Activated CD8-positive, alpha-beta memory T cell treated with anti-CD3 and anti-CD28 coated beads for 36 hours (primary cell): Measurements from ENCODE around the gene TPRX1. TPM values are rescaled to one million over a fixed set of nuclear protein-coding genes. Genes with fewer than 3 reads are reported as not detected.
"Not testable (repeated sequence)": the region's sequence is repeated elsewhere in the genome, so short reads cannot be mapped to it uniquely, and the experiment has no call there.

Experiments
- CTCF ChIA-PET: fragments of 350-600 bp; sonication (Branson Sonifier 250); formaldehyde crosslinking; loops from one replicate; lab custom pipeline; 2021; ENCODE audit warnings: antibody characterized with exemption; lab: Charles Lee
- POLR2A ChIA-PET: fragments of 350-600 bp; sonication (Branson Sonifier 250); formaldehyde crosslinking; loops from one replicate; lab custom pipeline; 2021; ENCODE audit warnings: antibody characterized with exemption; lab: Charles Lee
- total RNA-seq, 2 experiments: library from RNA; stranded (reverse); gene quantifications; one replicate each; pipeline ENCODE4 v1.2.3, GENCODE V29; 2021

Gene TPRX1, protein sequence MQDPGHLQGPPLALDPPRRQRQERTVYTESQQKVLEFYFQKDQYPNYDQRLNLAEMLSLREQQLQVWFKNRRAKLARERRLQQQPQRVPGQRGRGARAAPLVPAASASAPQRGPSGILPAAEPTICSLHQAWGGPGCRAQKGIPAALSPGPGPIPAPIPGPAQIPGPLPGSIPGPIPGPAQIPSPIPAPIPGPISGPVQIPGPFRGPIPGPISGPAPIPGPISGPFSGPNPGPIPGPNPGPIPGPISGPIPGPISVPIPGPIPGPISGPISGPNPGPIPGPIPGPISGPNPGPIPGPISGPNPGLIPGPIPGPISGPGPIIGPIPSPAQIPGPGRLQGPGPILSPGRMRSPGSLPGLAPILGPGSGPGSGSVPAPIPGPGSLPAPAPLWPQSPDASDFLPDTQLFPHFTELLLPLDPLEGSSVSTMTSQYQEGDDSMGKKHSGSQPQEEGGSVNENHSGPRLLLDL
- total RNA-seq = not detected

DNA sequence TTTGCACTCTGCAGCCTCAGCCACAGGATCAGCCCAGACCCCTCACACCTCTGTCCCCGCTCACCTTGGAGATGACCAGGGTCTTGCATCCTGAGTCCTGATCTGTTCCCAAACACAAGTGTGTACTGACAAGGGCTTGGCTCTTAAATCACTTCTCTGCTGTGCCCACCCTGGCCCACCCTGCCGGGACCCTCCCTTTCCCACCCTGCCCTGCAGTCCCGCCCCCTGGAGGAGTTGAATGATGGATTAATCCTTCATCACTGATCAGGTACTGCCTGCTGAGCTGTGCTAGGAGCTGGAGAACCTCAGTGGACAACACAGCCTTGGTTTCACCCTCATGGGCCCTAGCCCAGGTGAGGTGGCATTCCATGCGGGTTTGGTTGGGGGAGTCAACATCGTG is at the start of gene TPRX1:
TSS of gene TPRX1 (minus strand) at position 101 of the 400 bp plus-strand sequence. CDS start at position 89, 12 bp downstream.
- POLR2A ChIA-PET, CTCF ChIA-PET: not testable (repeated sequence)

DNA sequence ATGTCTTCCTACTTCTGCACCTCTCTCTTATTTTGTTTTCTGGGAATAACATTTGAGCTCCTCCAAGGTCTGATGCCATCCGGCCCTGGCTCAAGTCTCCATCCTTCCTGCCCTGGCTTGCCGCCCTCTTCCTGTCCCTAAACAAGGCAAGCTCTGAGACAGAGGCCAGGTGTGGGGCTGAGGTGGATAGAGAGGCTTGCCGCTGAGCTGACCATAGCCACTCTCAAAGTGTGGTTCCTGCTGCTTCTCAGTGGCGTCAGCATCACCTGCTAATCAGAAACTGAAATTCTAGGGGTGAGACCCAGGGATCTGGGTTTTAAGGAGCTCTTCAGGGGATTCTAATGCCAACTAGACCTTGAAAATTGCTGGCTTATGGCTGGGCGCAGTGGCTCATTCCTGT is 48.7 kb upstream of the TPRX1 start:
- ChIA-PET CTCF (interaction anchor here (0.6 to 1.3 kb wide), 2 partner anchors 63 to 545 kb away, joined by 3 read pairs; no protein-coding TSS in a partner anchor), POLR2A (no interaction called here)

DNA sequence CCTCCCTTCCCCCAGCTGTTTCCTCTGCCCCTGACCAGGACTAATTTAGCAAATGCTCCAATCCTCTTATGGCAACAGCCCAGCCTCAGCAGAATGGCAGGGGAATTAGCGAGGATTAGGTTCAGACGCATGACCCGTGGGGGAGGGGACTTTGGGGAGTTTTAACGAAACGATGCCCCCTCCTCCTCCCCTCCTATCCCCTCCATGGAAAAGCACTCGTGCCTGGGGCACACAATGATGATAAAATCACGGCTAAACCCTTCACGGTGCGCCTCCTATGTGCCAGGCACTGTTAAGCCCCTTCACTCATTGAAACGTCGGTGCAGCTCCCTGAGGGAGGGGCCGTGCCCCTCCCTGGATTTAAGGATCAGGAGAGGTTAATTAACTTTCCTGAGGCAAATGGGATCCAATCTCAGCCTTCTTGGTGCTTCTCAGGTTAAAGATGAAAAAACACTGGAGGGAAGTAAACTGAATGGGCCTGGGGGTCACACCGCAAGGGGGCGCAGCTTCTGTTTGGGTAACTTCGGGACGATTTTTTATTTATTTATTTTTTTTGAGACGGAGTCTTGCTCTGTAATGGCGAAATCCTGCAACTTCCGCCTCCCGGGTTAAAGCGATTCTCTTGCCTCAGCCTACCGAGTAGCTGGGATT is 44.6 kb upstream of the TPRX1 start:
- ChIA-PET POLR2A (interaction anchor here (0.6 kb wide), 1 partner anchor 118 kb away, joined by 4 read pairs; no protein-coding TSS in a partner anchor), CTCF (interaction anchor here (1.4 to 2.1 kb wide), 2 partner anchors 14 to 18 kb away, joined by 4 to 7 read pairs; no protein-coding TSS in a partner anchor)

DNA sequence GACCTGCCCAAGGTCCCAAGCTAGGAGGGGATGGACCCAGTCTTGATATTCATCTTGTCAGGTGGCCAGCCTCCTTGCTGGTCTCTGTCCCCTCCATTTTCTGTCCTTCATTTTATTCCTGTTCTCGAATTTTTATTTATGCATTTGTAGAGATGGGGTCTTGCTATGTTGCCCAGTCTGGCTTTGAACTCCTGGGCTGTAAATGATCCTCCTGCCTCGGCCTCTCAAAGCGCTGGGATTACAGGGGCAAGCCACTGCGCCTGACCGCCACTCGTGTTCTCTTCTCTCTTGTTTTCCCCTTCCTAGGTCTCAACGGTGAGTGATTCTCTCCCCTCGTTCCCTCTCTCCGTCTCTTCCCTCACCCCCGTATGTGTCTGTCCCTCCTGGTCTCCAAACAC is 44.1 kb upstream of the TPRX1 start:
- POLR2A ChIA-PET = no interaction called here
- CTCF ChIA-PET = interaction anchor here (0.6 to 2.1 kb wide), 2 partner anchors 15 to 1327 kb away, joined by 3 to 7 read pairs; no protein-coding TSS in a partner anchor

DNA sequence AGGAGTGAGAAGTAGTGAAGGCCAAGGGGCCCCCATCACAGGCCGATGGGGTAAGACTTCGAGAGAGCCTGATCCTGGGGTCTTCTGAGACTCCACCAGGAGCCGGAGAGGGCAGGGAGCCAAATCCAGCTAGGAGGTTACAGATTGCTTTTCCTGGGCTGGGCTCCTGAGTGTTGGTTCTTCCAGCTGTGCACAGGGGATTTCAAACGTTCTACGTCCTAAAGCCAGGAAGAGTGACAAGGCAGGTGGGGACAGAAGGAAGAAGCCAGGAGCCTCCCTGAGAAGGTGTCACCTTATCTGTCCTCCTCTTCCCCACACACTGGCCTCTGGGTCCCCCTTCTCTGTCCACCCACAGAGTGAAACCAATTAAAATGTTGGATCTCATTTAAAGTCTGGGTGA is 38.6 kb upstream of the TPRX1 start:
- POLR2A ChIA-PET = no interaction called here
- CTCF ChIA-PET = no interaction called here

DNA sequence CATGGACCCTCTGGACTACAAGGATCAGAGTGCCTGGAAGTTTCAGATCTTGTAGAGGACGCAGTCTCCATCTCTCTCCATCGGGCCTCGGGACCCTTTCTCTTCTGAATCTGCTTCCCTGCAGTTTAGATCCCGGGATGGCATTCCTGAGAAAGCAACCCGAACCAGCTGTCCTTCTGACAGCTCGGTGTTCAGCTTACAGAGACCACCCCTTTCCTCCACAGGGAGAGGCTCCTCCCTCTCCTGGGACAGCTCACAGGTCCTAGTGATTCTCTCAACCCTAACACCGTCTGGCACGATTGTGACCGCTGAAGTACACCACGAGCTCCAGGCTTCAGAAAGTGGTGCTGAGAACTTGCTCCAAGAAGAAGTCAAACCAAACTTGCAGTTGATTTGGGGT is 35.6 kb upstream of the TPRX1 start:
- POLR2A ChIA-PET = no interaction called here

DNA sequence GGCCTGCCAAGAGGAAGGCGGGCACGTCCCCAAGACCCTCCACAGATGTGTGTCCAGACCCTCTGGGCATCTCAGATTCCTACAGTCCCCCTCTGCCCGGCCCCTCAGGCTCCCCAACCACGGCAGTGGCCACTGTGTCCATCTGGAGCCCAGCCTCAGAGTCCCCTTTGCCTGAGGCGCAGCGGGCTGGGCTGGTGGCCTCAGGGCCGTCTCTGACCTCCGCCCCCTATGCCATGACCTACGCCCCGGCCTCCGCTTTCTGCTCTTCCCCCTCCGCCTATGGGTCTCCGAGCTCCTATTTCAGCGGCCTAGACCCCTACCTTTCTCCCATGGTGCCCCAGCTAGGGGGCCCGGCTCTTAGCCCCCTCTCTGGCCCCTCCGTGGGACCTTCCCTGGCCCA is 35.1 kb upstream of the TPRX1 start:
- ChIA-PET POLR2A (no interaction called here), CTCF (no interaction called here)

More for the DNA sequence above, 35.6 kb upstream of the TPRX1 start:
- CTCF ChIA-PET = no interaction called here

DNA sequence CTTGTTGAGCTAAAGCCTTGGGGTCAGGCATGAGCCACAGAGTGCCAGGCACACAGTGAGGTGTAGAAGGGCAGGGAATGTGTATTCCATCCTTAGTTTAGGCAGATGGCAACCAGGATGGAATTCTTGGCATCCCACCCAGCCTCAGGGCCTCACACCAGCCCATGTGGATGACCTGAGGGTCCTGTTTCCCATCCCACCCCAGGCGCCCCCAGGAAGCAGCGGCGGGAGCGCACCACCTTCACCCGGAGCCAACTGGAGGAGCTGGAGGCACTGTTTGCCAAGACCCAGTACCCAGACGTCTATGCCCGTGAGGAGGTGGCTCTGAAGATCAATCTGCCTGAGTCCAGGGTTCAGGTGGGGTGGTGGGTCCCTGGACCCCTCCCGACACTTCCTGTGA is 31.7 kb upstream of the TPRX1 start:
- POLR2A ChIA-PET = no interaction called here

DNA sequence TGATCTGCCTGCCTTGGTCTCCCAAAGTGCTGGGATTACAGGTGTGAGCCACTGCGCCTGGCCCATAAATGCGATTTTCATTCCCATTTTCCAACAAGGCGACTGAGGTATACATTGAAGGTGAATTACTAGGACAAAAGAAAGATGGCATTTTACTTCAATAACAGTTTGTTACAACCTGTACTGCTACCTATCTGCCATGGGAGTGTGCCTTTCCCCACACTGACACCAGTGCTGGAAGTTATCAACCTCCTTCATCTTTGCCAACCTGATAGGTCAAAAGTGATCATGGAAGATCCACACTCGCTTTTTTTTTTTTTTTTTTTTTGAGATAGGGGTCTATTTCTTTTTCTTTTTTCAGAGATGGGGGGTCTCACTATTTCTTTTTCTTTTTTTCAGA is 28.4 kb upstream of the TPRX1 start:
- ChIA-PET CTCF (no interaction called here), POLR2A (no interaction called here)

More for the DNA sequence above, 31.7 kb upstream of the TPRX1 start:
- CTCF ChIA-PET = no interaction called here

DNA sequence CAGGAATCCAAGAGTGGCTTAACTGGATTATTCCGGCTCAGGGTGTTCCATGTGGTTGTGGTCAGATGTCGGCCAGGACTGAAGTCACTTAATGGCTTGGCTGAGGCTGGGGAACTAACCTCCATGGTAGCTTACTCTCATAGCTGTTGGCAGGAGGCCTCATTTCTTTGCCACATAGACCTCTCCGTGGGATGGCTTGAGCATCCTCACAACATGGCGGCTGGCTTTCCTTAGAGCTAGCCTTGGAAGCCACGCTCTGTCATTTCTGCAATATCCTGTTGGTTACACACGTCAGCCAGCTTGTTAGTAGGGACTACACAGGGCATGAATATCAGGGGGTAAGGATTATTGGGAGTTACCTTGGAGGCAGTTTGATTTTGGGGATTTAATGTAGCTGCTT is 22.4 kb upstream of the TPRX1 start:
- CTCF ChIA-PET = no interaction called here
- POLR2A ChIA-PET = no interaction called here

DNA sequence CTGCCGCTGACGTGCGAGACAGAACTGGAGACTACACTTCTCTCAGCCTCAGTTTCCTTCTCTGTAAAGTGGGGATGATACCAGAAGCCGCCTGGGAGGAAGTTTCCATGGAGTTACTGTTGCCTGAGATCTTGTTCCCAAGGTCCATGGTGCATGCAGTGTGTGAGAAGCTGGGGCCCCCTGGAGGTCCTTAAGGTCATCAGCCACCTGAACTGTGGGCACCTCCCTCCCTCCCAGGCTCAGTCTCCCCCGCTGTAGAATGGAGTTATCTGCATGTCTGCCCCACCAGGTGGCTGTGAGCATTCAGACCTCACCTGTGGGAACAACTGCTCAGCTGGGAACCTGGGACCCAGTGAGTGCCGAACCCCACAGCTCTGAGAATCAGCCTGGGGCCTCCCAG is 20.0 kb upstream of the TPRX1 start:
- ChIA-PET POLR2A (no interaction called here), CTCF (interaction anchor here (0.6 kb wide), 1 partner anchor 1350 kb away, joined by 3 read pairs; no protein-coding TSS in a partner anchor)

DNA sequence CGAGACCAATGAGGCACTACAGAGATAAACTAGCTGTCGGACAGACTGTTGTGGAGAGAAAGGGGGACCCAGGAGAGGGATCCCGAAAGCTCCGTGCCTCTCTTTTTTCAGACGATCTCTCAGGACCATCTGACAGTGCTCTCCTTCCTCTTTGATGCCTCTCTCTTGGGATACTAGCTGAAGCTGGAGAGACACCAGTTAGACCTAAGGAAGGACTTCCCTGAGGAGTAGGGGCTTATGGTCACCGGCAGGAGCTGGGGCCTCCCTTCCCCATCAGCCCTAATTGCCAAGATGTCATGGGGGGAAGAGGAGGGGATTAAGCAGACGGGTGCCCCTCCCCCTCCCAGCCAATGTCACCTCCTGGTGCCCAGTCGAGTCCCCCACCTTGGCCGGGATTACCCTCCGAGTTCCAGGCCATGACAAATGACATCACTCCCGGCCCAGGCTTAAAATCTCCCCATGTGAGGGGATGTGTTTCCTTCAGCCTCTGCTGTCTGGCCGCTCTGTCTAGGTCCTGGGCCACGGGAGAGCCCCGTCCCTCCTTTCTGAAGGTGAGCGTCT is 17.2 kb upstream of the TPRX1 start, which contains the start of gene CRX:
TSS of gene CRX (plus strand) at position 478 of the 561 bp plus-strand sequence. CDS start 12,507 bp downstream, outside the sequence.
- ChIA-PET CTCF (interaction anchor here (0.7 kb wide), 1 partner anchor 184 kb away, joined by 3 read pairs; no protein-coding TSS in a partner anchor), POLR2A (no interaction called here)

DNA sequence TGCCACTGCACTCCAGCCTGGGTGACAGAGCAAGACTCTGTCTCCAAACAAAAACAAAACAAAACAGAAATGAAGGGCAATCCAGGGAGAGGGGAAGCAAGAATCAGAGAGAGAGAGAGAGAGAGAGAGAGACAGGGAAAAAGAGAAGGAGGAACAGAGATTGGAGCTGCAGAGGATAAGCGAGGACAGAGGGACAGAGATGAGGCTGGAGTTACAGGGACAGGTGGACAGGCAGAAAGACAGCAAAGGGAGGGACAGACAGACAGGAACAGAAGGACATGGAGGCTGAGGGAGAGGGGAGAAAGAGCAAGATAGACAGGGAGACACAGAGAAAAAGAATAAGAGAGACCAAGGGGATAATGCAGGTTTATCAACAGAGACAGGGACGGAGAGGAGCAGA is 16.1 kb upstream of the TPRX1 start:
- ChIA-PET POLR2A (no interaction called here), CTCF (no interaction called here)

DNA sequence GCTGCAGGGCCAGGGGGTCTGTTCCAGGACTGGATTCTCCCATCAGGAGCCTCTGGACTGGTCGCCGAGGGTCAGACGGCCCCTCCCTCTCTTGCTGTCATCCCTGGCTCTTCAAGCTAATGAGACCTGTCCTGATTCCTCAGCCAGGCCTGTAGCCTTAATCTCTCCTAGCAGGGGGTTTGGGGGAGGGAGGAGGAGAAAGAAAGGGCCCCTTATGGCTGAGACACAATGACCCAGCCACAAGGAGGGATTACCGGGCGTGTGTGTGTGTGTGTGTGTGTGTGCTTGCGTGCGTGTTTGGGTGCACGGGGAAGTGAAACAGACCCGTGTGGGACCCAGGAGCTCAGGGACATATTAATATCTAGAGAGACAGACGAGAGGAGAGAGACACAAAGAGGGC is 15.5 kb upstream of the TPRX1 start:
- CTCF ChIA-PET = no interaction called here
- POLR2A ChIA-PET = no interaction called here

DNA sequence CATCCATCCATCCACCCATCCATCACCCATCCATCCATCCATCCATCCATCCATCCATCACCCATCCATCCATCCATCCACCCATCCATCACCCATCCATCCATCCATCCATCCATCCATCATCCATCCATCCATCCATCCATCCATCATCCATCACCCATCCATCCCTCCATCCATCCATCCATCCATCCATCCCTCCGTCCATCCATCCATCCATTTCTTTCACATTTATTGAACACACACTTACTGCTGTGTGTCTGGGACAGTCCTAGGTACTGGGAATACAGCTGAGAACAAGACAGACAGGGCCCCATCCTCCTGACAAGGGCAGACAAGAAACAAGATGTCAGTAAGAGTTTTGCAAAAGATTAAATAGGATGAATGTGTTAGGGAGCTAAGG is 13.9 kb upstream of the TPRX1 start:
- CTCF ChIA-PET = interaction anchor here (0.7 kb wide), 1 partner anchor 431 kb away, joined by 4 read pairs; no protein-coding TSS in a partner anchor
- POLR2A ChIA-PET = not testable (repeated sequence)

DNA sequence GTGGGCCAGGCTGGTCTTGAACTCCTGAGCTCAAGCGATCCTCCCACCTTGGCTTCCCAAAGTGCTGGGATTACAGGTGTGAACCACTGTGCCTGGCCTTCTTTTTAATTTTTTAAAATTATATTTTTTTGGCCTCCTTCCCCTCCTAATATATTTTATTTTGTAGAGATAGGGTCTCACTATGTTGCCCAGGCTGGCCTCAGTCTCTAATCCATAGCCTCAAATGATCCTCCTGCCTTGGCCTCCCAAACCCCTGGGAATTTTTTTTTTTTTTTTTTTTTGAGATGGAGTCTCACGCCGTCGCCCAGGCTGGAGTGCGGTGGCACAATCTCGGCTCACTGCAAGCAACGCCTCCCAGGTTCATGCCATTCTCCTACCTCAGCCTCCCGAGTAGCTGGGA is 11.9 kb upstream of the TPRX1 start:
- CTCF ChIA-PET = not testable (repeated sequence)
- POLR2A ChIA-PET = interaction anchor here (0.7 kb wide), 1 partner anchor 938 kb away, joined by 10 read pairs; no protein-coding TSS in a partner anchor

DNA sequence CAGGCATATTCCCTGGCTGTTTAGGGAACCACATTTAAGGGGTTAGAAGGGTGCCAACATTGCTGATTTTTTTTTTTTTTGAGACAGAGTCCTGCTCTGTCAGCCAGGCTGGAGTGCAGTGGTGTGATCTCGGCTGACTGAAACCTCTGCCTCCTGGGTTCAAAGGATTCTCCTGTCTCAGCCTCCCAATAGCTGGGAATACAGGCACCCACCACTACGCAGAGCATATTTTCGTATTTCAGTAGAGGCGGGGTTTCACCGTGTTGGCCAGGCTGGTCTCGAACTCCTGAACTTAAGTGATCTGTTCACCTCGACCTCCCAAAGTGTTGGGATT is 9.6 kb upstream of the TPRX1 start:
- ChIA-PET CTCF (interaction anchor here (1.1 to 1.7 kb wide), 2 partner anchors 48 to 55 kb away, joined by 4 to 5 read pairs; no protein-coding TSS in a partner anchor), POLR2A (no interaction called here)

DNA sequence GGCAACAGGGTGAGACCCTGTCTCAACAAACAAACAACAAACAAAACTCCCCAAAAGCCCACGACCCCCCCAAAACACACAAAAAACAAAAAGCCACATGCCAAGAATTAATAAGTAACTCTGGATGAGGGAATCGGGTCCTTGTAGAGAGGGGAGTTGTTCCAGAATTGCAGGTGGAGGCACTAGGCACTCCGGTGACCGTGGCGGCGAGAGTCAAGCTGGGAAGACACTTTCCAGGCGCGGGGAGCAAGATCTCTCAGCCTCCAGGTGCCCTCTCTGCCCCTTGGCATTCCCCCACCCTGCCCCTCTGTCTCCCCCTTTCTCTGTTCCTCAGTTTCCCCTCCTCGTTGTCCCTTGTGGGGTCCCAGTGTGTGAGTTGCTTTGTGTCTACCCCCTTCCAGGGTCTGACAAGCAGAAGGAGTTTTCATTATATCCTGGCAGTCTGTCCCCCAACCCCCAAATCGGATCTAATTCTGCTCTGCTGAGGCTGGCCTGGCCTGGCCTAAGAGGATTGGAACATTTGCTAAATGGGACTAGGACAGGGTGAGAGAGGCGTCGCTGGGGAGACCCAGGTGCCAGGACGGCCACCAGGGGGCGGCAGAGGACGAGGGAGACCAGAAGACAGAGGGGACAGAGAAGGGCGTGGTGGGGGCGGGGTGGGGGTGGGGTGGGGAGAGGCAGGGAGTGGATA is 9.1 kb upstream of the TPRX1 start:
- CTCF ChIA-PET = interaction anchor here (1.7 kb wide), 1 partner anchor 48 kb away, joined by 4 read pairs; no protein-coding TSS in a partner anchor

DNA sequence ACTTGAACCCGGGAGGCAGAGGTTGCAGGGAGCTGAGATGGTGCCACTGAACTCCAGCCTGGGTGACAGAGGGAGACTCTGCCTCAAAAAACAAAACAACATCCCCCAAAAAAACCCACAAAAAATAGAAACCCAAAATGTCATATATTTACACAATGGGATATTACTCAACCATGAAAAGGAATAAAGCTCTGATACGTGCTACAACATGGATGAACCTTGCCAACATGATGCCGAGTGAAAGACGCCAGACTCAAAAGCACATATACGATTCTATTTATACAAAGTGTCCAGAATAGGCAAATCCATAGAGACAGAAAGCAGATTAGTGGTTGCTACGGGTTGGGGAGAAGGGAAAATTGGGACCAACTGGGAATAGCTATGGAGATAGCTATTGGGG is 2.1 kb upstream of the TPRX1 start:
- ChIA-PET POLR2A (no interaction called here), CTCF (interaction anchor here (1.0 kb wide), 1 partner anchor 54 kb away, joined by 3 read pairs; no protein-coding TSS in a partner anchor)

More for the DNA sequence above, 9.1 kb upstream of the TPRX1 start:
- POLR2A ChIA-PET = no interaction called here
